Smooth muscle cell of bladder (primary cell): ENCODE results near the gene VN1R5. TPM values are rescaled to one million over a fixed set of nuclear protein-coding genes. Genes with fewer than 3 reads are reported as not detected.

Experiments used
- total RNA-seq: library from RNA; depleted of rRNA; stranded (reverse); fragments of >200 nt; gene quantifications from 2 replicates; pipeline ENCODE4 v1.2.3, GENCODE V29; 2014

The VN1R5 gene
- total RNA-seq = not detected in 2 replicates

DNA sequence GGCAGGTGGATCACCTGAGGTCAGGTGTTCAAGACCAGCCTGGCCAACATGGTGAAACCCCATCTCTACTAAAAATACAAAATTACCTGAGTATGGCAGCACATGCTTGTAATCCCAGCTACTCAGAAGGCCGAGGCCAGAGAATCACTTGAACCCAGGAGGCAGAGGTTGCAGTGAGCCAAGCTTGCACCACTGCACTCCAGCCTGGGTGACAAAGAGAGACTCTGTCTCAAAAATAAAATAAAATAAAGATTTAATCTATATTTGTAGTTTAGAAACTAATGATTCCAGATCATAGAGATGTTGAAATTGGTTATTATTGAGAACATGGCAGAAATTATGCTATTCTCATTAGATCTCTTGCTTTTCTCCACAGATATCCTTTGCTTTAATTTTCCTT lies at the start of gene VN1R5:
TSS of gene VN1R5 (plus strand) at position 301 of the 400 bp plus-strand sequence.

Other genes with a start within 250 kb of the VN1R5 start
- gene ZNF695, start 248.0 kb upstream of the VN1R5 start, total RNA-seq = 0.65 and 0.71 TPM in 2 replicates
- gene ZNF670, start 177.3 kb upstream of the VN1R5 start, total RNA-seq = 1.4 and 2.1 TPM in 2 replicates
- 5.8 and 6.8 TPM in 2 replicates for gene ZNF669, start 151.7 kb upstream of the VN1R5 start, total RNA-seq
- gene ZNF124, start 84.1 kb upstream of the VN1R5 start, total RNA-seq = 37.1 and 39.8 TPM in 2 replicates
- 8.6 and 9.1 TPM in 2 replicates for gene ZNF496, start 75.8 kb downstream of the VN1R5 start, total RNA-seq
- gene NLRP3, start 160.1 kb downstream of the VN1R5 start, total RNA-seq = 0.09 and 0.14 TPM in 2 replicates
- not detected in 2 replicates for gene OR2B11, start 202.0 kb downstream of the VN1R5 start, total RNA-seq